ENCODE data around the gene ZC3H7B.
A peak's percentile ranks its signal among the peaks of the same experiment; 100 is the strongest.
"Not testable (repeated sequence)": the region's sequence is repeated elsewhere in the genome, so short reads cannot be mapped to it uniquely, and the experiment has no call there.

The ZC3H7B gene

GRCh38 chr22:41383085-41383484 lies 81.8 kb downstream of the ZC3H7B start:
- no peak for DNase-seq

- no peak for DNase-seq
These were observed 82.8 kb downstream of the ZC3H7B start for GRCh38 chr22:41384128-41384527.

GRCh38 chr22:41387341-41387740 lies 86.0 kb downstream of the ZC3H7B start:
- DNase-seq = no peak

- no peak for DNase-seq
These were observed 92.7 kb downstream of the ZC3H7B start for GRCh38 chr22:41394012-41394356.

GRCh38 chr22:41395531-41396240 lies 94.4 kb downstream of the ZC3H7B start:
- no peak for DNase-seq

GRCh38 chr22:41397143-41397811 lies 96.0 kb downstream of the ZC3H7B start:
- no peak for DNase-seq

GRCh38 chr22:41398921-41399320 lies 97.6 kb downstream of the ZC3H7B start:
- no peak for DNase-seq

GRCh38 chr22:41401781-41402648 lies 100.7 kb downstream of the ZC3H7B start:
- no peak for DNase-seq

GRCh38 chr22:41402851-41403250 lies 101.5 kb downstream of the ZC3H7B start:
- not testable (repeated sequence) for DNase-seq

- DNase-seq = peak; percentile 87 to 91
These were observed 102.4 kb downstream of the ZC3H7B start for GRCh38 chr22:41403532-41404318.

GRCh38 chr22:41405588-41405987 lies 104.3 kb downstream of the ZC3H7B start:
- DNase-seq = no peak

- DNase-seq = no peak
These were observed 105.1 kb downstream of the ZC3H7B start for GRCh38 chr22:41406410-41406809.

- no peak for DNase-seq
These were observed 106.1 kb downstream of the ZC3H7B start for GRCh38 chr22:41407433-41407832.

- DNase-seq = no peak
These were observed 107.3 kb downstream of the ZC3H7B start for GRCh38 chr22:41408665-41409064.
